ENCODE results near the gene UNC5C. TPM values are rescaled to one million over a fixed set of nuclear protein-coding genes. Genes with fewer than 3 reads are reported as not detected.

UNC5C gene
- polyA plus RNA-seq, 1 of the 3 experiments (the other 2 are of a cell fraction): 3.3 TPM

DNA sequence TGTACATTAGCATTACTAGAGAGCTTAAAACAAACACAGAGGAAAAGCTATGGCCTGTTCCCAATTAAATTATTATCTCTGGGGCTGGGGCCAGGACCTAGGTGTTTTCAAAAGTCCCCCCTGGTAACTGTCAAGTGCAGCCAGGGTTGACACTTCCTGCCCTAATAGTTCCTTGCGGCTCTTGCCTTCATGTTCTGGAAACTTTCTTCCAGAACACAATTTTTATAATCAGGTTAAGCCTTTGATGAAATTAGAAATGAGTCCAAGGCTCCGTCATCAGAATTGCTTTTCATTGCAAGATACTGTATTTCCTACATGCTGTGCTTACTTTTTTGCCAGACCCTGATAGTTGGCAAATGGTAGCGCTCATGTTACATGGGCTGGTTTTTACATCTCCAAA is 229.6 kb downstream of the UNC5C start (continued):
- no peak for TF ChIP-seq REST (IDR thresholded peaks at IDR 0.05; ENCODE audit: low read depth, low read length)
- no peak for TF ChIP-seq EZH2phosphoT487 (IDR thresholded peaks at IDR 0.05; ENCODE audit: borderline replicate concordance, low read depth)
- no peak for TF ChIP-seq IRF3 (IDR thresholded peaks at IDR 0.05; ENCODE audit: low read depth, low read length)
- TF ChIP-seq TEAD4 (IDR thresholded peaks at IDR 0.05; ENCODE audit: borderline replicate concordance, insufficient read depth): 0 out of 2 replicates have a peak, but pooled peaks have one; percentile 40
- TF ChIP-seq EP300 (IDR thresholded peaks at IDR 0.05; ENCODE audit: borderline replicate concordance in 1 of 2, low read depth in 1 of 2, low read length in 1 of 2): peak in 1 of 2 experiments; percentile 98; a peak in 2 of 4 replicates
- no peak for TF ChIP-seq SMC3 (IDR thresholded peaks at IDR 0.05; ENCODE audit: low read depth, low read length)
- TF ChIP-seq USF1 (IDR thresholded peaks at IDR 0.05; ENCODE audit: borderline replicate concordance, low read depth): no peak
- TF ChIP-seq, protein P1, sequence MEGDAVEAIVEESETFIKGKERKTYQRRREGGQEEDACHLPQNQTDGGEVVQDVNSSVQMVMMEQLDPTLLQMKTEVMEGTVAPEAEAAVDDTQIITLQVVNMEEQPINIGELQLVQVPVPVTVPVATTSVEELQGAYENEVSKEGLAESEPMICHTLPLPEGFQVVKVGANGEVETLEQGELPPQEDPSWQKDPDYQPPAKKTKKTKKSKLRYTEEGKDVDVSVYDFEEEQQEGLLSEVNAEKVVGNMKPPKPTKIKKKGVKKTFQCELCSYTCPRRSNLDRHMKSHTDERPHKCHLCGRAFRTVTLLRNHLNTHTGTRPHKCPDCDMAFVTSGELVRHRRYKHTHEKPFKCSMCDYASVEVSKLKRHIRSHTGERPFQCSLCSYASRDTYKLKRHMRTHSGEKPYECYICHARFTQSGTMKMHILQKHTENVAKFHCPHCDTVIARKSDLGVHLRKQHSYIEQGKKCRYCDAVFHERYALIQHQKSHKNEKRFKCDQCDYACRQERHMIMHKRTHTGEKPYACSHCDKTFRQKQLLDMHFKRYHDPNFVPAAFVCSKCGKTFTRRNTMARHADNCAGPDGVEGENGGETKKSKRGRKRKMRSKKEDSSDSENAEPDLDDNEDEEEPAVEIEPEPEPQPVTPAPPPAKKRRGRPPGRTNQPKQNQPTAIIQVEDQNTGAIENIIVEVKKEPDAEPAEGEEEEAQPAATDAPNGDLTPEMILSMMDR (IDR thresholded peaks at IDR 0.05): no peak
- TF ChIP-seq FOXM1 (IDR thresholded peaks at IDR 0.05; ENCODE audit: low read depth): no peak
- peak; percentile 61 for TF ChIP-seq CHD2 (IDR thresholded peaks at IDR 0.05; ENCODE audit: low read length, partially characterized antibody)
- TF ChIP-seq GABPA (IDR thresholded peaks at IDR 0.05; ENCODE audit: low read depth): no peak
- TF ChIP-seq, protein P2, sequence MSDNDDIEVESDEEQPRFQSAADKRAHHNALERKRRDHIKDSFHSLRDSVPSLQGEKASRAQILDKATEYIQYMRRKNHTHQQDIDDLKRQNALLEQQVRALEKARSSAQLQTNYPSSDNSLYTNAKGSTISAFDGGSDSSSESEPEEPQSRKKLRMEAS (IDR thresholded peaks at IDR 0.05; ENCODE audit: low read depth): no peak
- TF ChIP-seq ELF1 (IDR thresholded peaks at IDR 0.05): no peak
- TF ChIP-seq RCOR1 (IDR thresholded peaks at IDR 0.05; ENCODE audit: low read length): peak; percentile 81
- TF ChIP-seq GATA2 (CRISPR knock-in tag; IDR thresholded peaks at IDR 0.05): peak; percentile 59; the same call in 1 of the 2 replicates
- TF ChIP-seq, protein P3, sequence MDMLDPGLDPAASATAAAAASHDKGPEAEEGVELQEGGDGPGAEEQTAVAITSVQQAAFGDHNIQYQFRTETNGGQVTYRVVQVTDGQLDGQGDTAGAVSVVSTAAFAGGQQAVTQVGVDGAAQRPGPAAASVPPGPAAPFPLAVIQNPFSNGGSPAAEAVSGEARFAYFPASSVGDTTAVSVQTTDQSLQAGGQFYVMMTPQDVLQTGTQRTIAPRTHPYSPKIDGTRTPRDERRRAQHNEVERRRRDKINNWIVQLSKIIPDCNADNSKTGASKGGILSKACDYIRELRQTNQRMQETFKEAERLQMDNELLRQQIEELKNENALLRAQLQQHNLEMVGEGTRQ (IDR thresholded peaks at IDR 0.05; ENCODE audit: borderline replicate concordance, low read depth, low read length): no peak
- no peak for TF ChIP-seq FOSL2 (IDR thresholded peaks at IDR 0.05; ENCODE audit: borderline replicate concordance, low read depth)
- TF ChIP-seq FOXJ3 (CRISPR knock-in tag; IDR thresholded peaks at IDR 0.05): peak; percentile 83
